SU-DHL-6 (cell line): ENCODE measurements around the gene DPPA5.

Source experiments
- H2AFZ ChIP-seq: fragments of 200-600 bp; sonication (generic); 2 replicates; pipeline ENCODE4 v1.6.1; 2014; ENCODE audit warnings: low read depth, mild to moderate bottlenecking, moderate library complexity, mixed read lengths, antibody characterized with exemption, low read length; ENCODE audit not compliant: severe bottlenecking
- H3F3A ChIP-seq: fragments of 200-600 bp; shearing (Covaris generic); 2 replicates; pipeline ENCODE4 v1.6.0; 2016; ENCODE audit warnings: antibody characterized with exemption, mild to moderate bottlenecking; ENCODE audit not compliant: insufficient read depth
- H3K27ac ChIP-seq: fragments of 200-600 bp; sonication (generic); 2 replicates; pipeline ENCODE4 v1.5.1; 2016; ENCODE audit warnings: low read depth, mild to moderate bottlenecking, low read length, moderate library complexity, mixed read lengths
- H3K27me3 ChIP-seq: fragments of 200-600 bp; sonication (generic), shearing (Covaris generic); 2 replicates; pipeline ENCODE4 v1.6.0; 2014; ENCODE audit warnings: mild to moderate bottlenecking, low read length
- H3K36me3 ChIP-seq: fragments of 200-600 bp; sonication (generic); 2 replicates; pipeline ENCODE4 v1.6.1; 2014; ENCODE audit warnings: mild to moderate bottlenecking, low read length, mixed read lengths
- H3K4me2 ChIP-seq: fragments of 300-600, 200-600 bp; shearing (Covaris generic), sonication (generic); 2 replicates; pipeline ENCODE4 v1.6.0; 2014; ENCODE audit warnings: low read length, low read depth, mild to moderate bottlenecking; ENCODE audit not compliant: poor library complexity, severe bottlenecking
- H3K4me3 ChIP-seq: fragments of 200-600 bp; sonication (generic); 2 replicates; pipeline ENCODE4 v1.5.1; 2014; ENCODE audit warnings: antibody characterized with exemption, low read length, mild to moderate bottlenecking, mixed read lengths; ENCODE audit not compliant: insufficient read depth, poor library complexity, severe bottlenecking
- H3K79me2 ChIP-seq: fragments of 200-600 bp; sonication (generic); 2 replicates; pipeline ENCODE4 v1.6.1; 2014; ENCODE audit warnings: mild to moderate bottlenecking, low read length, moderate library complexity; ENCODE audit not compliant: insufficient read depth
- H3K9ac ChIP-seq: fragments of 200-600 bp; sonication (generic); 2 replicates; pipeline ENCODE4 v1.7.0; 2014; ENCODE audit warnings: mild to moderate bottlenecking, low read length
- H3K9me2 ChIP-seq: fragments of 200-600 bp; sonication (generic); replicated peaks from 2 replicates; pipeline ENCODE4 v1.6.1; 2014; ENCODE audit warnings: low read length; ENCODE audit not compliant: insufficient read depth
- H3K9me3 ChIP-seq: fragments of 200-600 bp; sonication (generic); 2 replicates; pipeline ENCODE4 v1.6.1; 2014; ENCODE audit warnings: low read length, mixed read lengths; ENCODE audit not compliant: insufficient read depth
- H4K20me1 ChIP-seq: fragments of 200-600 bp; sonication (generic); 2 replicates; pipeline ENCODE4 v1.6.1; 2014; ENCODE audit warnings: low read depth, mild to moderate bottlenecking, antibody characterized with exemption, low read length, moderate library complexity, mixed read lengths
- CTCF ChIP-seq: fragments of 200-600 bp; sonication (generic); IDR thresholded peaks from one replicate; pipeline ENCODE4 v1.5.1; 2017; ENCODE audit warnings: antibody characterized with exemption, mild to moderate bottlenecking, low read length, moderate library complexity; ENCODE audit not compliant: insufficient read depth, poor library complexity, severe bottlenecking
- EZH2phosphoT487 ChIP-seq: fragments of 200-600 bp; sonication (generic), shearing (Covaris generic); conservative IDR thresholded peaks from 2 replicates; pipeline ENCODE4 v1.6.1; 2018; ENCODE audit warnings: mild to moderate bottlenecking, antibody characterized with exemption, low read length, moderate library complexity, mixed read lengths

The DPPA5 gene, protein sequence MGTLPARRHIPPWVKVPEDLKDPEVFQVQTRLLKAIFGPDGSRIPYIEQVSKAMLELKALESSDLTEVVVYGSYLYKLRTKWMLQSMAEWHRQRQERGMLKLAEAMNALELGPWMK

DNA sequence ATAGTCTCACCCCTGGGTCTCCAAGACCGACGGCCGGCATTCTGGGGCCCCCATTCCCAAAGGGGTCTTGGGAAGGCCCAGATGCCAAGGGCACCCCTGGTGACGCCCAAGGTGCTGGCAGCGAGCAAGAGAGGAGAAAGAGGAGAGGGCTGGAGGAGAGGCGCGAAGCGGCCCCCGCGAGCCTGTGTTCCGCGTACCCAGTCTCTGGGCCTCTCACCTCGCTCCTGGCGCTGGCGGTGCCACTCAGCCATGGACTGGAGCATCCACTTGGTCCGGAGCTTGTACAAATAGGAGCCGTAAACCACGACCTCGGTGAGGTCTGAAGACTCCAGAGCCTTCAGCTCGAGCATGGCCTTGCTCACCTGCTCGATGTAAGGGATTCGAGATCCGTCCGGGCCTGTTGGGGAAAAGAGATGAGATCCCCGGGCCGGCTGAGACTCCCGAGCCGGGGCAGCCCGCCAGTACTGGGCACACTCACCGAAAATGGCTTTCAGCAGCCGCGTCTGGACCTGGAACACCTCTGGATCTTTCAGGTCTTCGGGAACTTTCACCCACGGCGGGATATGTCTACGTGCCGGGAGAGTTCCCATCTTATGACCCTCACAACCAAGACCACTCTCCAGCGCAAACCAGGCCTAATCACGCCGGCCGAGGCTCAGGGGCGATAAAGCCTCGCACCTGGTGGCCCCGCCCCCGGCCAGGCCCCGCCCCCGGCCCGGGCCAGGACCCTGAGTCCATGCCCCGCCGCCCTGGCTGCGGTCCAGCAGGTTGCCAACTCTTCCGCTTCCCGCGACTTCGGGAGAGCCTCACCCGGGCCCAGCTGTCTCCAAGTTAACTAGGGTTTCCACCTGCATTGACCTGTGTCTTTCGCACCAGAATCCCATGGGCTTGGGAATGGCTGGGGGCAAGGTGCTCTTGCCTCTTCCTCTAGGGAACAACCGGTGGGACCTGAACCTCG is at the start of gene DPPA5:
DPPA5 (minus strand) TSS at position 641 of the 958 bp plus-strand sequence; CDS start at position 590, 51 bp downstream.
- Histone ChIP-seq H3K9me3 (no peaks in the 10 kb centered on the region), H3K36me3 (no peaks in the 10 kb centered on the region), H3K27me3 (no peaks in the 10 kb centered on the region), H4K20me1 (no peaks in the 10 kb centered on the region), H3K4me2 (no peak within 1 kb of the TSS), H3F3A (no peaks in the 10 kb centered on the region), H3K4me3 (no peak within 1 kb of the TSS), H3K9ac (no peak within 1 kb of the TSS), H3K9me2 (no peaks in the 10 kb centered on the region), H3K27ac (no peak within 1 kb of the TSS), H2AFZ (no peak within 1 kb of the TSS), H3K79me2 (no peaks in the 10 kb centered on the region)
- TF ChIP-seq CTCF (no peak), EZH2phosphoT487 (no peak)

DNA sequence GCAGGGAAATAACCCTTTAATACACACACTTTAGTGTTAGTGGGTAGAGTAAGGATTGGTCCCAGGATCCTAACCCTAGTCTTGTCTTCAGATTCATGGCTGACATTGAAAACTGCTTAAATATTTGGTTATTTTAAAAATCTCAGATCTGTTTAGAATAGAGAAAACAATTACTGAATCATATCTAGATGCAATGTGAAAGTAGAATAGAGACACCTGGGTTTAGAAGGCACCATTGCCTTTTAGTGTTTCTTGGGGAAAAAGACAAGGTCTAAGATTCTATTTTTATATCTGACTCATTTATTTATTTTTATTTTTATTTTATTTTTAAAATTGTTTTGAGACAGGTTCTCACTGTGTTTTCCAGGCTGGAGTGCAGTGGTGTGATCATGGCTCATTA is 46.6 kb upstream of the DPPA5 start:
- Histone ChIP-seq H3K4me2 (no peak overlapping the region), H3K27me3 (no peaks in the 10 kb centered on the region), H3K4me3 (no peak overlapping the region), H3F3A (no peaks in the 10 kb centered on the region), H3K9ac (no peak overlapping the region), H3K79me2 (no peaks in the 10 kb centered on the region), H3K9me2 (no peaks in the 10 kb centered on the region), H3K27ac (no peak overlapping the region), H3K9me3 (no peaks in the 10 kb centered on the region), H3K36me3 (no peaks in the 10 kb centered on the region), H4K20me1 (no peaks in the 10 kb centered on the region), H2AFZ (no peak overlapping the region)
- TF ChIP-seq EZH2phosphoT487 (no peak), CTCF (no peak)

GRCh38 chr6:73395875-73396274 is 41.8 kb upstream of the DPPA5 start:
- H4K20me1 ChIP-seq = no peaks in the 10 kb centered on the region
- TF ChIP-seq CTCF (no peak), EZH2phosphoT487 (no peak)
- H3K9me2 ChIP-seq = no peaks in the 10 kb centered on the region
- H3K27ac ChIP-seq = no peak overlapping the region
- no peak overlapping the region for H3K4me2 ChIP-seq
- H3K79me2 ChIP-seq = no peaks in the 10 kb centered on the region
- no peak overlapping the region for H3K4me3 ChIP-seq
- H3K36me3 ChIP-seq = no peaks in the 10 kb centered on the region
- H3F3A ChIP-seq = no peaks in the 10 kb centered on the region
- H2AFZ ChIP-seq = no peak overlapping the region
- no peaks in the 10 kb centered on the region for H3K27me3 ChIP-seq
- no peak overlapping the region for H3K9ac ChIP-seq
- H3K9me3 ChIP-seq = no peaks in the 10 kb centered on the region
